NT2/D1 (cell line): Measurements from ENCODE around the gene AMIGO3.

Source experiments
- SUZ12 ChIP-seq: IDR thresholded peaks from 2 replicates; pipeline ENCODE4 v1.6.1; 2011; ENCODE audit not compliant: insufficient read length, insufficient read depth; ENCODE audit errors: extremely low read depth
- YY1 ChIP-seq: IDR thresholded peaks from 2 replicates; pipeline ENCODE4 v1.6.1; 2011; ENCODE audit not compliant: insufficient read length, insufficient read depth
- ZNF274 ChIP-seq: IDR thresholded peaks from 2 replicates; pipeline ENCODE4 v1.6.1; 2011; ENCODE audit warnings: mild to moderate bottlenecking, low read depth, low read length

- TF ChIP-seq YY1 (no peak), ZNF274 (no peak), SUZ12 (no peak)
These were observed 20.9 kb upstream of the AMIGO3 start for GRCh38 chr3:49740427-49740826.
